Stimulated activated CD4-positive, alpha-beta T cell treated with anti-CD3 and anti-CD28 coated beads, TNF-alpha, amount 100 ng/mL, for 48 hours (primary cell): ENCODE data around the gene MIR17HG.
"Not testable (repeated sequence)": the region's sequence is repeated elsewhere in the genome, so short reads cannot be mapped to it uniquely, and the experiment has no call there.

ENCODE experiments used
- DNase-seq, 3 donors: peaks; one replicate each; pipeline ENCODE4 v3.0.0-alpha.2; 2020; ENCODE audit warnings: low read depth in 3 of 3

MIR17HG gene

GRCh38 chr13:91347202-91347995, at the start of gene MIR17HG:
Gene MIR17HG, plus strand, starts transcription at chr13:91347687.
- peak; percentile 74 to 85 (median 84) for DNase-seq

GRCh38 chr13:91298060-91298459, 49.4 kb upstream of the MIR17HG start:
- no peak for DNase-seq

GRCh38 chr13:91302111-91302510, 45.4 kb upstream of the MIR17HG start:
- no peak for DNase-seq

- DNase-seq = no peak
Measured at GRCh38 chr13:91303031-91303430, 44.5 kb upstream of the MIR17HG start.

- no peak for DNase-seq
Measured at GRCh38 chr13:91304741-91305140, 42.7 kb upstream of the MIR17HG start.

- no peak for DNase-seq
Measured at GRCh38 chr13:91305652-91306051, 41.8 kb upstream of the MIR17HG start.

GRCh38 chr13:91307887-91308286, 39.6 kb upstream of the MIR17HG start:
- DNase-seq = no peak

GRCh38 chr13:91308299-91308698, 39.2 kb upstream of the MIR17HG start:
- DNase-seq = no peak

- no peak for DNase-seq
Measured at GRCh38 chr13:91311491-91311890, 36.0 kb upstream of the MIR17HG start.

- DNase-seq = no peak
Measured at GRCh38 chr13:91312324-91312723, 35.2 kb upstream of the MIR17HG start.

GRCh38 chr13:91313103-91313502, 34.4 kb upstream of the MIR17HG start:
- no peak for DNase-seq

- DNase-seq = no peak
Measured at GRCh38 chr13:91313581-91313980, 33.9 kb upstream of the MIR17HG start.

GRCh38 chr13:91314888-91315287, 32.6 kb upstream of the MIR17HG start:
- no peak for DNase-seq

GRCh38 chr13:91318886-91319285, 28.6 kb upstream of the MIR17HG start:
- DNase-seq = no peak

- no peak for DNase-seq
Measured at GRCh38 chr13:91319996-91320395, 27.5 kb upstream of the MIR17HG start.

- DNase-seq = not testable (repeated sequence)
Measured at GRCh38 chr13:91320990-91321389, 26.5 kb upstream of the MIR17HG start.

GRCh38 chr13:91323349-91323748, 24.1 kb upstream of the MIR17HG start:
- no peak for DNase-seq

- DNase-seq = no peak
Measured at GRCh38 chr13:91326146-91326545, 21.3 kb upstream of the MIR17HG start.

- DNase-seq = no peak
Measured at GRCh38 chr13:91328726-91329125, 18.8 kb upstream of the MIR17HG start.

GRCh38 chr13:91329733-91330132, 17.8 kb upstream of the MIR17HG start:
- no peak for DNase-seq

GRCh38 chr13:91331047-91331915, 16.2 kb upstream of the MIR17HG start:
- no peak for DNase-seq

GRCh38 chr13:91346062-91346461, 1.4 kb upstream of the MIR17HG start:
- DNase-seq = no peak

- peak in 2 of 3 donors; percentile 41 to 43 for DNase-seq
Measured at GRCh38 chr13:91346850-91347201, 661 bp upstream of the MIR17HG start.
